CD8-positive, alpha-beta memory T cell (primary cell): ENCODE data around the gene MAGI1. TPM values are rescaled to one million over a fixed set of nuclear protein-coding genes. Genes with fewer than 3 reads are reported as not detected.

Source experiments
- CTCF ChIA-PET: fragments of 350-600 bp; sonication (Branson Sonifier 250); formaldehyde crosslinking; loops from one replicate; lab custom pipeline; 2021; ENCODE audit warnings: antibody characterized with exemption; lab: Charles Lee
- POLR2A ChIA-PET: fragments of 350-600 bp; sonication (Branson Sonifier 250); formaldehyde crosslinking; loops from one replicate; lab custom pipeline; 2021; ENCODE audit warnings: antibody characterized with exemption; lab: Charles Lee
- DNase-seq, 5 donors: peaks; one replicate each; pipeline versions ENCODE4 v3.0.0 to v3.0.0-alpha.2; 2020 to 2022; ENCODE audit warnings: mixed read lengths in 1 of 5
- H3K27ac ChIP-seq: one replicate; pipeline ENCODE4 v1.7.0; 2013; ENCODE audit warnings: low read depth, mild to moderate bottlenecking, low read length, moderate library complexity
- H3K27me3 ChIP-seq: 2 replicates; pipeline ENCODE4 v1.7.0; 2013; ENCODE audit warnings: low read length, mild to moderate bottlenecking; ENCODE audit not compliant: insufficient read depth, poor library complexity, severe bottlenecking
- H3K36me3 ChIP-seq: 2 replicates; pipeline ENCODE4 v1.7.0; 2013; ENCODE audit warnings: mild to moderate bottlenecking, low read length, moderate library complexity; ENCODE audit not compliant: insufficient read depth
- H3K4me1 ChIP-seq: 2 replicates; pipeline ENCODE4 v1.7.0; 2013; ENCODE audit warnings: mild to moderate bottlenecking, low read length, moderate library complexity; ENCODE audit not compliant: insufficient read depth
- H3K4me3 ChIP-seq: 2 replicates; pipeline ENCODE4 v1.7.0; 2013; ENCODE audit warnings: mild to moderate bottlenecking, low read length
- H3K9me3 ChIP-seq: 2 replicates; pipeline ENCODE4 v1.7.0; 2013; ENCODE audit warnings: mild to moderate bottlenecking, low read length
- H3K27ac Mint-ChIP-seq, 8 donors: one replicate each; pipeline ENCODE4 v1.8.0; 2020 to 2021; ENCODE audit warnings: mixed read lengths in 8 of 8, mild to moderate bottlenecking in 6 of 8, inconsistent platforms in 3 of 8, moderate library complexity in 3 of 8
- H3K27me3 Mint-ChIP-seq, 2 donors: one replicate each; pipeline ENCODE4 v1.8.0; 2020 to 2021; ENCODE audit warnings: mixed read lengths in 2 of 2, mild to moderate bottlenecking in 1 of 2, moderate library complexity in 1 of 2
- H3K36me3 Mint-ChIP-seq, 3 donors: one replicate each; pipeline ENCODE4 v1.8.0; 2020 to 2021; ENCODE audit warnings: mixed read lengths in 3 of 3, inconsistent platforms in 1 of 3, mild to moderate bottlenecking in 1 of 3
- H3K4me1 Mint-ChIP-seq, 3 donors: one replicate each; pipeline ENCODE4 v1.8.0; 2020 to 2021; ENCODE audit warnings: mixed read lengths in 3 of 3, inconsistent platforms in 1 of 3, mild to moderate bottlenecking in 1 of 3
- H3K4me3 Mint-ChIP-seq, 7 donors: one replicate each; pipeline ENCODE4 v1.8.0; 2020 to 2021; ENCODE audit warnings: mixed read lengths in 7 of 7, mild to moderate bottlenecking in 6 of 7, moderate library complexity in 4 of 7, inconsistent platforms in 2 of 7
- H3K9me3 Mint-ChIP-seq, 5 donors: one replicate each; pipeline ENCODE4 v1.8.0; 2020 to 2022; ENCODE audit warnings: mixed read lengths in 5 of 5, mild to moderate bottlenecking in 3 of 5, moderate library complexity in 2 of 5, inconsistent platforms in 1 of 5
- polyA plus RNA-seq: library from polyadenylated mRNA; unstranded; fragments of 300-500 nt; fragmentation: Illumina TruSeq; gene quantifications from one replicate; pipeline ENCODE4 v1.2.3, GENCODE V29; 2021
- total RNA-seq, 2 experiments: library from RNA; stranded (reverse); gene quantifications; one replicate each; pipeline ENCODE4 v1.2.3, GENCODE V29; 2021

The MAGI1 gene
- total and polyA plus RNA-seq, 3 experiments from 2014 or later: 0.15 to 0.42 TPM; not detected in 1

DNA sequence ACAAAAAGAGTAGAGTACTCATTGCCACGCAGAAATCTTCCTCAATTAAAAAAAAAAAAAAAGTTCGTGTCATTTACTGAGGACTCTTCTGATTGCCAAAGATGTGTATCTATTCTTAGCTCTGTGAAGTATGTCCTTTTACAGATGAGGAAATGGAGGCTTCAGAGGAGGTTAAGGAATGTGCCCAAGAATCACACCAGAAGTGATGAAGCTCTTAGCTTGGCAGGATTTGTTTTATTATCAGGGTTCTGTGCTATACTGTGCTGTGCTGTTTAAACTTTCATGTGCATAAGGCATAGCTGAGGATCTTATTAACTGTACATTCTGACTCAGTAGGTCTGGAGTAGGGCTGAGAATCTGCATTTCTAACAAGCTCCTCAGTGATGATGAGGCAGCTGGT is 685.8 kb downstream of the MAGI1 start:
- Histone ChIP-seq H3K9me3 (no peaks in the 10 kb centered on the region), H3K4me3 (no peak overlapping the region), H3K27ac (no peak overlapping the region), H3K4me1 (no peaks in the 10 kb centered on the region), H3K36me3 (no peaks in the 10 kb centered on the region), H3K27me3 (no peaks in the 10 kb centered on the region)
- Mint-ChIP-seq H3K27me3 (peaks cover 6 to 12% of the 10 kb centered on the region in 2 donors), H3K4me1 (no peaks in the 10 kb centered on the region), H3K36me3 (no peaks in the 10 kb centered on the region), H3K27ac (no peak overlapping the region), H3K4me3 (no peak overlapping the region), H3K9me3 (peaks cover 0 to 10% (median 3%) of the 10 kb centered on the region in 5 donors)
- DNase-seq: no peak
- ChIA-PET CTCF (no interaction called here), POLR2A (no interaction called here)

DNA sequence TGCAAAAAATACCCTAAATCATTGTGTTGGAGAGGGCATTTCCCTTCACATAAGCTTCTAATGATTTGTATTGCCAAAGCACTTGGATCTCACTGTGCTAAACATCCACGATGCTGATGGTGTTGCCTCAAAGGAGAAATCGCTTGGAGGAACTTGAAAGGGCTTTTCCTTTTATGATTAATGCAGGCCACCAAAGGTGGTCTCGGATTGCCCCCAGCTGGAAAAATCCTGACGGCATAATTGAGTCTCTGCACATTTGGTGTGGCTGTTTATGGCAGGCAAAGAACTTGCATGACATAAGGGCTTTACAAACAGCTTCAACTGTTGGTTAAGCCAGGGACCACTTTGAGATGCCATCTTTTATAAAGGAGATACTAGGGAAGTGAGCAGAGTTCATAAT is 687.0 kb downstream of the MAGI1 start:
- Mint-ChIP-seq H3K27ac (no peak overlapping the region), H3K27me3 (peaks cover 2 to 9% of the 10 kb centered on the region in 2 donors)
- CTCF ChIA-PET: no interaction called here

GRCh38 chr3:65350801-65351476 is 687.8 kb downstream of the MAGI1 start:
- H3K4me1 ChIP-seq: no peaks in the 10 kb centered on the region
- H3K27me3 Mint-ChIP-seq: peaks cover 2 to 7% of the 10 kb centered on the region in 2 donors
- no peaks in the 10 kb centered on the region for H3K9me3 ChIP-seq
- ChIA-PET CTCF (no interaction called here), POLR2A (no interaction called here)
- H3K36me3 ChIP-seq: no peaks in the 10 kb centered on the region
- H3K27ac Mint-ChIP-seq: no peak overlapping the region
- no peaks in the 10 kb centered on the region for H3K36me3 Mint-ChIP-seq
- H3K9me3 Mint-ChIP-seq: peaks cover 0 to 4% (median 0%) of the 10 kb centered on the region in 5 donors
- no peaks in the 10 kb centered on the region for H3K4me1 Mint-ChIP-seq
- no peaks in the 10 kb centered on the region for H3K27me3 ChIP-seq
- no peak overlapping the region for H3K27ac ChIP-seq
- no peak overlapping the region for H3K4me3 Mint-ChIP-seq
- no peak for DNase-seq
- no peak overlapping the region for H3K4me3 ChIP-seq

More for the DNA sequence above, 687.0 kb downstream of the MAGI1 start:
- H3K4me1 Mint-ChIP-seq: no peaks in the 10 kb centered on the region
- Histone ChIP-seq H3K4me3 (no peak overlapping the region), H3K36me3 (no peaks in the 10 kb centered on the region), H3K4me1 (no peaks in the 10 kb centered on the region), H3K9me3 (no peaks in the 10 kb centered on the region), H3K27ac (no peak overlapping the region), H3K27me3 (no peaks in the 10 kb centered on the region)
- peaks cover 0 to 4% (median under 1%) of the 10 kb centered on the region in 5 donors for H3K9me3 Mint-ChIP-seq
- no peaks in the 10 kb centered on the region for H3K36me3 Mint-ChIP-seq
- no peak overlapping the region for H3K4me3 Mint-ChIP-seq
- POLR2A ChIA-PET: no interaction called here
- DNase-seq: no peak

- H3K27ac Mint-ChIP-seq: no peak overlapping the region
- H3K27me3 Mint-ChIP-seq: peaks cover 0 to 2% of the 10 kb centered on the region in 2 donors
These were observed 690.2 kb downstream of the MAGI1 start for GRCh38 chr3:65348398-65348995.

GRCh38 chr3:65347166-65347565 is 691.6 kb downstream of the MAGI1 start:
- H3K9me3 Mint-ChIP-seq: peaks cover 0 to 5% (median 3%) of the 10 kb centered on the region in 5 donors
- no peaks in the 10 kb centered on the region for H3K4me1 Mint-ChIP-seq
- POLR2A ChIA-PET: no interaction called here
- H3K4me3 Mint-ChIP-seq: no peak overlapping the region
- Histone ChIP-seq H3K4me1 (no peaks in the 10 kb centered on the region), H3K27me3 (no peaks in the 10 kb centered on the region), H3K36me3 (no peaks in the 10 kb centered on the region), H3K27ac (no peak overlapping the region), H3K4me3 (no peak overlapping the region), H3K9me3 (no peaks in the 10 kb centered on the region)
- no peaks in the 10 kb centered on the region for H3K36me3 Mint-ChIP-seq
- no peak for DNase-seq
- CTCF ChIA-PET: no interaction called here
- peaks cover 0 to 2% of the 10 kb centered on the region in 2 donors for H3K27me3 Mint-ChIP-seq
- H3K27ac Mint-ChIP-seq: no peak overlapping the region

More at GRCh38 chr3:65348398-65348995, 690.2 kb downstream of the MAGI1 start:
- Histone ChIP-seq H3K4me3 (no peak overlapping the region), H3K27ac (no peak overlapping the region), H3K36me3 (no peaks in the 10 kb centered on the region), H3K4me1 (no peaks in the 10 kb centered on the region), H3K9me3 (no peaks in the 10 kb centered on the region), H3K27me3 (no peaks in the 10 kb centered on the region)
- POLR2A ChIA-PET: no interaction called here
- Mint-ChIP-seq H3K4me1 (no peaks in the 10 kb centered on the region), H3K9me3 (peaks cover 0 to 5% (median 0%) of the 10 kb centered on the region in 5 donors), H3K36me3 (no peaks in the 10 kb centered on the region), H3K4me3 (no peak overlapping the region)
- DNase-seq: no peak
- CTCF ChIA-PET: no interaction called here

DNA sequence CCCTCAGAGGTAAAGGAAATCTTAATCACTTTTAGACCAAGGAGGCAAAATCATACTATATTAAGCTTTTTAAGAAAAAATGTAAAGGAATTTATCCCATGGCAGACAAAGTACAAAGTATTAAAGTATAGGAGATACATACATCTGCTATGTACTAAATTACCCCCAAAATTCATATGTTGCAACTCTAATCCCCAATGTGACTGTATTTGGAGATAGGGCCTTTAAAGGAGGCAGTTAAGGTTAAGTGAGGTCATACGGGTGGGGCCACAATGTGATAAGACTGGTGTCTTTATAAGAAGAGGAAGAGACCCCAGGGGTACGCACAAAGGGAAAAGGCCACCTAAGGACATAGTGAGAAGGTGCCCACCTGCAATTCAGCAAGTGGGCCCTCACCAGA is 693.9 kb downstream of the MAGI1 start:
- Histone ChIP-seq H3K9me3 (no peaks in the 10 kb centered on the region), H3K27ac (no peak overlapping the region), H3K4me3 (no peak overlapping the region), H3K4me1 (no peaks in the 10 kb centered on the region), H3K36me3 (no peaks in the 10 kb centered on the region), H3K27me3 (no peaks in the 10 kb centered on the region)
- Mint-ChIP-seq H3K27ac (no peak overlapping the region), H3K4me1 (no peaks in the 10 kb centered on the region), H3K36me3 (no peaks in the 10 kb centered on the region), H3K9me3 (peaks cover 0 to 8% (median 6%) of the 10 kb centered on the region in 5 donors), H3K27me3 (peaks cover 0 to 2% of the 10 kb centered on the region in 2 donors), H3K4me3 (no peak overlapping the region)
- DNase-seq: no peak
- ChIA-PET POLR2A (no interaction called here), CTCF (no interaction called here)

DNA sequence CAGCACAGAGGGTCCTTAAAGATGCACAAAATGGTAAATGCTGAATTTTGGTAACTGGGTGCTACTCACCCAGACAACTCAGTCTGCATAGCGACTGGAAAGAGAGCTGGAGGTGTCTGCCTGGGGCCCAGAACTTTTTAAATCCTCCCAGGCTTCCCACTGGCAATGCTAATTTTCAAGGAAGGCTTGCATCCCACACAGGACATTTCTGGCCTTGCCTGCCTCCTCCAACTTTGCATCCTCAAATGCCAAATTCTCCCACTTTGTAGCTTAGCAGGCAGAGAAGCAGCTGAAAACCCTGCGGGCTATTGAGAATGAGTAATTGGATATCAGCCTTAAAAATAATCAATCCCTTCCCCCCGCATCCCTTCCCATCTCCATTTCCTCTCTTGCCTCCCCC is 694.3 kb downstream of the MAGI1 start:
- POLR2A ChIA-PET: no interaction called here
- no peaks in the 10 kb centered on the region for H3K36me3 ChIP-seq
- Mint-ChIP-seq H3K27ac (no peak overlapping the region), H3K9me3 (peaks cover 0 to 11% (median 6%) of the 10 kb centered on the region in 5 donors), H3K4me3 (no peak overlapping the region), H3K36me3 (no peaks in the 10 kb centered on the region), H3K4me1 (no peaks in the 10 kb centered on the region), H3K27me3 (peaks cover 0 to 2% of the 10 kb centered on the region in 2 donors)
- H3K4me1 ChIP-seq: no peaks in the 10 kb centered on the region
- no peak for DNase-seq
- CTCF ChIA-PET: no interaction called here
- no peak overlapping the region for H3K27ac ChIP-seq
- no peaks in the 10 kb centered on the region for H3K27me3 ChIP-seq
- H3K4me3 ChIP-seq: no peak overlapping the region
- H3K9me3 ChIP-seq: no peaks in the 10 kb centered on the region

GRCh38 chr3:65343736-65344135 is 695.0 kb downstream of the MAGI1 start:
- ChIA-PET POLR2A (no interaction called here), CTCF (no interaction called here)
- DNase-seq: no peak
- Histone ChIP-seq H3K36me3 (no peaks in the 10 kb centered on the region), H3K4me1 (no peaks in the 10 kb centered on the region), H3K27me3 (no peaks in the 10 kb centered on the region), H3K27ac (no peak overlapping the region), H3K4me3 (no peak overlapping the region), H3K9me3 (no peaks in the 10 kb centered on the region)
- Mint-ChIP-seq H3K36me3 (no peaks in the 10 kb centered on the region), H3K27ac (no peak overlapping the region), H3K27me3 (no peaks in the 10 kb centered on the region), H3K9me3 (peaks cover 0 to 16% (median 4%) of the 10 kb centered on the region in 5 donors), H3K4me3 (no peak overlapping the region), H3K4me1 (no peaks in the 10 kb centered on the region)
